ENCODE measurements around the gene ODAD3.

ODAD3 gene

DNA sequence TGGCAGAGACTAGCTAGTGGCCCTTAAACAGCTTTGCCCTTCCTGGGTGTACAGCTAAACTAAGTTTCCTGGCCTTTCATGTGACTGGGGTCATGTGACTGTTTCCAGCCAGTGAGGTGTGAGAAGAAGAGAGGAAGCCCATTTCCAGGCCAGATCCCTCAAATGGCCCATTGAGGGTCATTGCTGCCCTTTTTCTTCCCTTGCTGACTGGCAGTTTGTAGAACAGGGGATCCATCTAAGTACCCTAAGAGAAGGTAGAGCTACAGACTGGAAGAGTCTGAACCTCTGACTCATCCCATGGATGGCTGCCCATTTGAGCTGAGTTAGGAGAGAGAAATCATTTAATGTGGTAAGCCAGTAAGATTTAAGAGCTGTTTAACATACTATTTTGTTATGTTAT, 57.7 kb downstream of the ODAD3 start:
- Histone ChIP-seq H3K4me1 (ENCODE audit: low read length) (peaks cover 34% of the 10 kb centered on the region), H3K27me3 (ENCODE audit: low read depth, low read length) (no peaks in the 10 kb centered on the region), H4K20me1 (ENCODE audit: insufficient read depth, low read length) (no peaks in the 10 kb centered on the region), H3K79me2 (ENCODE audit: low read length) (peaks cover 15% of the 10 kb centered on the region), H3K4me2 (ENCODE audit: low read length) (peak overlapping the region; percentile 31), H3K4me3 (ENCODE audit: low read length) (peak overlapping the region; percentile 6; the same call in 1 of the 2 replicates), H3K9me3 (ENCODE audit: insufficient read depth, low read length) (no peaks in the 10 kb centered on the region), H3K36me3 (replicated peaks; ENCODE audit: low read depth, low read length) (peaks cover 6% of the 10 kb centered on the region), H3K27ac (ENCODE audit: low read length) (0 out of 2 replicates have a peak overlapping the region, but pooled peaks have one; percentile 4), H2AFZ (ENCODE audit: low read depth, low read length) (0 out of 2 replicates have a peak overlapping the region, but pooled peaks have one; percentile 14), H3K9ac (ENCODE audit: low read length) (peak overlapping the region; percentile 3; the same call in 1 of the 2 replicates)
- TF ChIP-seq, protein P1, sequence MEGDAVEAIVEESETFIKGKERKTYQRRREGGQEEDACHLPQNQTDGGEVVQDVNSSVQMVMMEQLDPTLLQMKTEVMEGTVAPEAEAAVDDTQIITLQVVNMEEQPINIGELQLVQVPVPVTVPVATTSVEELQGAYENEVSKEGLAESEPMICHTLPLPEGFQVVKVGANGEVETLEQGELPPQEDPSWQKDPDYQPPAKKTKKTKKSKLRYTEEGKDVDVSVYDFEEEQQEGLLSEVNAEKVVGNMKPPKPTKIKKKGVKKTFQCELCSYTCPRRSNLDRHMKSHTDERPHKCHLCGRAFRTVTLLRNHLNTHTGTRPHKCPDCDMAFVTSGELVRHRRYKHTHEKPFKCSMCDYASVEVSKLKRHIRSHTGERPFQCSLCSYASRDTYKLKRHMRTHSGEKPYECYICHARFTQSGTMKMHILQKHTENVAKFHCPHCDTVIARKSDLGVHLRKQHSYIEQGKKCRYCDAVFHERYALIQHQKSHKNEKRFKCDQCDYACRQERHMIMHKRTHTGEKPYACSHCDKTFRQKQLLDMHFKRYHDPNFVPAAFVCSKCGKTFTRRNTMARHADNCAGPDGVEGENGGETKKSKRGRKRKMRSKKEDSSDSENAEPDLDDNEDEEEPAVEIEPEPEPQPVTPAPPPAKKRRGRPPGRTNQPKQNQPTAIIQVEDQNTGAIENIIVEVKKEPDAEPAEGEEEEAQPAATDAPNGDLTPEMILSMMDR (IDR thresholded peaks at IDR 0.05; ENCODE audit: low read depth, low read length) = no peak
- TF ChIP-seq EZH2phosphoT487 (IDR thresholded peaks at IDR 0.05; ENCODE audit: low read depth) = no peak

DNA sequence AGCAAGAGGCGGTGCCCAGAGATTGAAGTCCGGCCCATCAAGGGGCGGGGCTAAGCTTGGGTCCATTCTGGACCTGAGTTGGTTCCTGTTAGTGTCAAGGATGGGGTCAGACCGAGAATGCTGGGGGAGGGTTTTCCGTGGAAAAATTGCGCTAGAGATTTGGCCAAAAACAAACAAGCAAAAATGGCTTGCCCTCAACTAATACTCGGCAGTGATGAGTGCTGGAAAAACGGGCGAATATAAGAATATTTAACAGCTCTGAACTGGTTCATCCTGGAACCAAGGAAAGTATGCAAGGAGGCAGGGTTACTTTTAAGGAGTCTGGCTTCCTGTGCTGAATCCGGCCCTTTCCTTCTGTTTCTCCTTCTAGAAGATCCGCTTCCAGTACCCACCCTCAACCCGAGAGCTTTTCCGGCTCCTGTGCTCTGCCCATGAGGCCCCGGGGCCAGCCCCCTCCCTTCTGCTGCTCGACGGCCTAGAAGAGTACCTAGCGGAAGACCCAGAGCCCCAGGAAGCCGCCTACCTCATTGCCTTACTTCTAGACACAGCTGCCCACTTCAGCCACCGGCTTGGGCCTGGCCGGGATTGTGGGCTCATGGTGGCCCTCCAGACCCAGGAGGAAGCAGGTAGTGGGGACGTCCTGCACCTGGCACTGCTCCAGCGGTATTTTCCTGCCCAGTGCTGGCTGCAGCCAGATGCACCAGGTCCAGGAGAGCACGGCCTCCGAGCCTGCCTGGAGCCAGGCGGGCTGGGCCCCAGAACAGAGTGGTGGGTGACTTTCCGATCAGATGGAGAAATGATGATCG, 59.6 kb downstream of the ODAD3 start:
- Histone ChIP-seq H3K4me2 (ENCODE audit: low read length) (peak overlapping the region; percentile 99), H3K9me3 (ENCODE audit: insufficient read depth, low read length) (no peaks in the 10 kb centered on the region), H3K27ac (ENCODE audit: low read length) (peak overlapping the region; percentile 70), H3K4me3 (ENCODE audit: low read length) (peak overlapping the region; percentile 86), H3K36me3 (replicated peaks; ENCODE audit: low read depth, low read length) (peaks cover 6% of the 10 kb centered on the region), H3K79me2 (ENCODE audit: low read length) (peaks cover 14% of the 10 kb centered on the region), H4K20me1 (ENCODE audit: insufficient read depth, low read length) (no peaks in the 10 kb centered on the region), H3K4me1 (ENCODE audit: low read length) (peaks cover 28% of the 10 kb centered on the region), H3K27me3 (ENCODE audit: low read depth, low read length) (no peaks in the 10 kb centered on the region), H3K9ac (ENCODE audit: low read length) (peak overlapping the region; percentile 94), H2AFZ (ENCODE audit: low read depth, low read length) (peak overlapping the region; percentile 51)
- no peak for TF ChIP-seq EZH2phosphoT487 (IDR thresholded peaks at IDR 0.05; ENCODE audit: low read depth)
- TF ChIP-seq, protein P1 (IDR thresholded peaks at IDR 0.05; ENCODE audit: low read depth, low read length) = no peak

DNA sequence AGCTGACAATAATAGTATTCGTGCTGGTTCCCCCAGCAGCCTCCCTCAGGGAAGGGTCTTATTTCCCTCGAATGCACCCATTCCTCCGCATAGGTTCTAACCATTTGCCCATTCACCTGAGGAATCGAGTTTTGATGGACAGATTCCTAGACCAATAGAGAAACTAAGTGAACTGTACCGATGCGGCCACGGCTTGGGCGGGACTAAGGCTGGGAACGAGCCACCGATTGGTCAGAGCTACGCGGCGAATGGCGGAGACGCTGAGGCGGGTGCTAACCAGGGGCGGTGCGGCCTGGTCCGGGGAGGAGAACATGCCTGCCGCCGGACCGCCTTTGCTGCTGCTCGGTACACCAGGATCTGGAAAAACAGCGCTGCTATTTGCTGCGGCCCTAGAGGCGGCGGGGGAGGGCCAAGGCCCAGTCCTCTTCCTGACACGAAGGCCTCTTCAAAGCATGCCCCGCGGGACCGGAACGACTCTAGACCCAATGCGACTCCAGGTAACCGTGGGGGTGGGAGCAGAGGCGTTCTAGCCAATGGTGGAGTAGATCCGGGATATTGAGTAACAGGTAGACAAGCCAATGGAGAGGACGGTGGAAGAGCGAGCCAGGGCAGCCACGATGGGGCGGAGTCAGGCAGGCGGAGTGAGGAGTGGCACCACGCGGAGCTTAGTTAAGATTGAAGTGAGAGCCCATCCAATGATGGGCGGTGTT, 60.3 kb downstream of the ODAD3 start, which contains the start of gene SWSAP1:
SWSAP1 (plus strand) TSS at position 234 of the 710 bp plus-strand sequence; CDS start at position 249, 15 bp downstream.
- Histone ChIP-seq H3K79me2 (ENCODE audit: low read length) (peaks cover 10% of the 10 kb centered on the region), H4K20me1 (ENCODE audit: insufficient read depth, low read length) (0 out of 2 replicates have a peak, but pooled peaks cover 1% of the 10 kb centered on the region), H3K4me3 (ENCODE audit: low read length) (peak within 1 kb of the TSS; percentile 86), H3K4me2 (ENCODE audit: low read length) (peak within 1 kb of the TSS; percentile 99), H3K36me3 (replicated peaks; ENCODE audit: low read depth, low read length) (peaks cover 6% of the 10 kb centered on the region), H3K4me1 (ENCODE audit: low read length) (peaks cover 23% of the 10 kb centered on the region), H3K9ac (ENCODE audit: low read length) (peak within 1 kb of the TSS; percentile 94), H3K27ac (ENCODE audit: low read length) (peak within 1 kb of the TSS; percentile 78), H3K27me3 (ENCODE audit: low read depth, low read length) (no peaks in the 10 kb centered on the region), H2AFZ (ENCODE audit: low read depth, low read length) (peak within 1 kb of the TSS; percentile 89), H3K9me3 (ENCODE audit: insufficient read depth, low read length) (no peaks in the 10 kb centered on the region)
- TF ChIP-seq EZH2phosphoT487 (IDR thresholded peaks at IDR 0.05; ENCODE audit: low read depth) = no peak
- TF ChIP-seq, protein P1 (IDR thresholded peaks at IDR 0.05; ENCODE audit: low read depth, low read length) = no peak

Data from OCI-LY3 (cell line).